HepG2 (cell line): ENCODE data around the gene KCNAB3. TPM values are rescaled to one million over a fixed set of nuclear protein-coding genes. Genes with fewer than 3 reads are reported as not detected.

ENCODE experiments used
- CBX1 ChIP-seq: IDR thresholded peaks from one replicate; pipeline ENCODE4 v1.6.1; 2016; ENCODE audit warnings: antibody characterized with exemption, low read depth
- CHCHD3 ChIP-seq: sonication (generic); formaldehyde crosslinking; IDR thresholded peaks from 2 replicates; pipeline ENCODE4 v1.8.0; 2022; ENCODE audit warnings: mild to moderate bottlenecking, missing genetic modification reagents, moderate library complexity
- CSRNP1 ChIP-seq: sonication (generic); formaldehyde crosslinking; IDR thresholded peaks from 2 replicates; pipeline ENCODE4 v1.8.1; 2023; ENCODE audit warnings: mild to moderate bottlenecking, missing genetic modification reagents
- DPF2 ChIP-seq: sonication (generic); formaldehyde crosslinking; IDR thresholded peaks from 2 replicates; pipeline ENCODE4 v1.4.0; 2020; ENCODE audit warnings: mild to moderate bottlenecking, low read depth, missing genetic modification reagents, borderline replicate concordance
- HES4 ChIP-seq: sonication (generic); formaldehyde crosslinking; IDR thresholded peaks from 2 replicates; pipeline ENCODE4 v1.9.0; 2021; ENCODE audit warnings: mild to moderate bottlenecking, missing genetic modification reagents, borderline replicate concordance
- HOXA7 ChIP-seq: sonication (generic); formaldehyde crosslinking; IDR thresholded peaks from 2 replicates; pipeline ENCODE4 v1.8.1; 2022; ENCODE audit warnings: mild to moderate bottlenecking, missing genetic modification reagents, moderate library complexity
- JDP2 ChIP-seq: sonication (generic); formaldehyde crosslinking; IDR thresholded peaks from 2 replicates; pipeline ENCODE4 v1.8.1; 2022; ENCODE audit warnings: missing genetic modification reagents, borderline replicate concordance
- MEF2D ChIP-seq: sonication (generic); formaldehyde crosslinking; IDR thresholded peaks from 2 replicates; pipeline ENCODE4 v1.5.1; 2020; ENCODE audit warnings: mild to moderate bottlenecking, missing genetic modification reagents
- RBFOX2 ChIP-seq: fragments of 200-400 bp; formaldehyde crosslinking; IDR thresholded peaks from 2 replicates; pipeline ENCODE4 v1.6.1; 2017; ENCODE audit warnings: low read depth, mild to moderate bottlenecking, low read length
- RCOR2 ChIP-seq: IDR thresholded peaks from 2 replicates; pipeline ENCODE4 v1.6.1; 2016; ENCODE audit warnings: missing biosample characterization, missing genetic modification reagents
- YEATS2 ChIP-seq: sonication (generic); formaldehyde crosslinking; IDR thresholded peaks from 2 replicates; pipeline ENCODE4 v1.4.0; 2020; ENCODE audit warnings: missing genetic modification reagents, borderline replicate concordance
- ZC3H4 ChIP-seq: sonication (generic); formaldehyde crosslinking; IDR thresholded peaks from 2 replicates; pipeline ENCODE4 v1.4.0; 2020; ENCODE audit warnings: missing genetic modification reagents, borderline replicate concordance
- ZMYM4 ChIP-seq: sonication (generic); formaldehyde crosslinking; IDR thresholded peaks from 2 replicates; pipeline ENCODE4 v1.8.1; 2023; ENCODE audit warnings: mild to moderate bottlenecking, missing genetic modification reagents
- ZNF350 ChIP-seq: sonication (generic); formaldehyde crosslinking; IDR thresholded peaks from 2 replicates; pipeline ENCODE4 v1.4.0; 2020; ENCODE audit warnings: mild to moderate bottlenecking, low read depth, missing genetic modification reagents, borderline replicate concordance
- ZNF557 ChIP-seq: sonication (generic); formaldehyde crosslinking; IDR thresholded peaks from 2 replicates; pipeline ENCODE4 v1.4.0; 2020; ENCODE audit warnings: missing genetic modification reagents
- ZNF703 ChIP-seq: sonication (generic); formaldehyde crosslinking; IDR thresholded peaks from 2 replicates; pipeline ENCODE4 v1.5.1; 2020; ENCODE audit warnings: missing genetic modification reagents, mild to moderate bottlenecking, moderate library complexity, borderline replicate concordance
- ZNF746 ChIP-seq: sonication (generic); formaldehyde crosslinking; IDR thresholded peaks from 2 replicates; pipeline ENCODE4 v1.8.0; 2022; ENCODE audit warnings: mild to moderate bottlenecking, missing genetic modification reagents
- ZNF879 ChIP-seq: sonication (generic); formaldehyde crosslinking; IDR thresholded peaks from 2 replicates; pipeline ENCODE4 v1.8.1; 2023; ENCODE audit warnings: missing genetic modification reagents
- ZSCAN31 ChIP-seq: sonication (generic); formaldehyde crosslinking; IDR thresholded peaks from 2 replicates; pipeline ENCODE4 v1.5.0; 2020; ENCODE audit warnings: low read depth, mild to moderate bottlenecking, missing genetic modification reagents
- polyA plus RNA-seq, 8 experiments: library from polyadenylated mRNA; depleted of rRNA in 3 of 8; stranded (reverse) in 7 of 8; unstranded in 1 of 8; fragments of >200 nt; fragmentation: Illumina TruSeq in 4 of 8; extraction: Trizol in 4 of 8; gene quantifications; 2 replicates each; pipeline versions ENCODE4 v1.2.1 to v1.2.3, GENCODE V29; 2011 to 2016; ENCODE audit warnings: low read depth in 4 of 8, missing spikeins in 1 of 8, mixed read lengths in 1 of 8; ENCODE audit not compliant: insufficient read depth in 1 of 8
- total RNA-seq, 5 experiments: library from RNA; depleted of rRNA; stranded (reverse); fragments of >200 nt; fragmentation: Illumina TruSeq; extraction: Trizol; gene quantifications; 2 replicates each; pipeline ENCODE4 v1.2.3, GENCODE V29; 2016; ENCODE audit warnings: low read depth in 1 of 5
- TF ChIP-seq, protein P1 (sequence below): sonication (generic); formaldehyde crosslinking; IDR thresholded peaks from 2 replicates; pipeline ENCODE4 v1.4.0; 2020; ENCODE audit warnings: missing genetic modification reagents
- TF ChIP-seq, protein P2 (sequence below): sonication (generic); formaldehyde crosslinking; IDR thresholded peaks from 2 replicates; pipeline ENCODE4 v1.8.1; 2022; ENCODE audit warnings: mild to moderate bottlenecking, missing genetic modification reagents
- TF ChIP-seq, protein P3 (sequence below): sonication (generic); formaldehyde crosslinking; IDR thresholded peaks from 2 replicates; pipeline ENCODE4 v1.4.0; 2020; ENCODE audit warnings: missing genetic modification reagents, borderline replicate concordance

KCNAB3 gene
- total and polyA plus RNA-seq, 2 of the 13 experiments (the other 11 are each of a cell fraction or from before 2014, with no cell fraction given), result 0.29 to 0.88 TPM

DNA sequence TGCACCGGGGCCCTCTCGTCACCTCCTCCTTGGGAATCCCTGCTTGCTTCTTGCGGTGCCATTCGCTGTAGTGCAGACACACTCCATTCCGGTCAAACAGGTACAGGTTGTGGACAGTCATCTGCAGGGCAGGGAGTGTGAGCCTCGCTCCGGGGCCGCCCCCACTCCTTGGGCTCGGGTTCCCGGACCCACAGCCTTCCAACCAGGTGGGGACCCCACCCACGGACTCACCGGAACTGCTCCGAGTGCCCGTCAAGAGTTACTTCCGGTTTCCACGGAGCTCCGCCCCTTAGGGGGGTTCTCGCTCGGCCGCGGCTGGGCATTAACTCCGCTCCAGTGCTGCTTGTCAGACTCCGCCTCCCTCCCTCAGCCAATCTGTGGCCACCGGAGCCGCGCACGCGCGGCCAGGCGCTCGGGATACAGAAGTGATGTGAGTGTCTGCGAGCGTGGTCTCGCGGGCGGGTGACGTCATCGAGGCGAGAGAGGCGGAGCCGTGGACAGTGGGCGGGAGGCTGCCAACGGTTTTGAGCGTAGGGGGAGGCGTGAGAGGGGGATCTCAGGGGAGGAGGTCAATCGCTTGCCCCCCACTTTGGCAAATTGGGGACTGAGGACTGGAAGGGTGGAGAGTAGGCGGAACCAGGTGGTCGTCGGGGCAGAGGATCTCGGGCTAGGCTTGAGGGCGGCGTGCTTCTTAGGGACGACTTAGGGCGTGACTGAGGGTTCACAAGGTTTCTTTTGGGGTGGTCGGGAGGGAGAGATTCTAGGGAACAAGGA is 2.2 kb upstream of the KCNAB3 start, which contains the start of the genes CNTROB and TRAPPC1 (continued):
- TF ChIP-seq CHCHD3 (CRISPR knock-in tag), result no peak
- no peak for TF ChIP-seq ZNF879 (CRISPR knock-in tag)
- peak; percentile 20; the same call in 1 of the 2 replicates for TF ChIP-seq ZNF350 (CRISPR knock-in tag)
- TF ChIP-seq ZSCAN31 (CRISPR knock-in tag), result no peak
- TF ChIP-seq ZNF703 (CRISPR knock-in tag), result no peak
- peak; percentile 64; the same call in 1 of the 2 replicates for TF ChIP-seq ZMYM4 (CRISPR knock-in tag)
- no peak; the same call in 1 of the 2 replicates for TF ChIP-seq JDP2 (CRISPR knock-in tag)
- TF ChIP-seq RCOR2 (CRISPR knock-in tag), result no peak
- no peak for TF ChIP-seq ZC3H4 (CRISPR knock-in tag)
- no peak for TF ChIP-seq HOXA7 (CRISPR knock-in tag)
- TF ChIP-seq, protein P1, sequence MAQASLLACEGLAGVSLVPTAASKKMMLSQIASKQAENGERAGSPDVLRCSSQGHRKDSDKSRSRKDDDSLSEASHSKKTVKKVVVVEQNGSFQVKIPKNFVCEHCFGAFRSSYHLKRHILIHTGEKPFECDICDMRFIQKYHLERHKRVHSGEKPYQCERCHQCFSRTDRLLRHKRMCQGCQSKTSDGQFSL (CRISPR knock-in tag), result no peak
- TF ChIP-seq, protein P2, sequence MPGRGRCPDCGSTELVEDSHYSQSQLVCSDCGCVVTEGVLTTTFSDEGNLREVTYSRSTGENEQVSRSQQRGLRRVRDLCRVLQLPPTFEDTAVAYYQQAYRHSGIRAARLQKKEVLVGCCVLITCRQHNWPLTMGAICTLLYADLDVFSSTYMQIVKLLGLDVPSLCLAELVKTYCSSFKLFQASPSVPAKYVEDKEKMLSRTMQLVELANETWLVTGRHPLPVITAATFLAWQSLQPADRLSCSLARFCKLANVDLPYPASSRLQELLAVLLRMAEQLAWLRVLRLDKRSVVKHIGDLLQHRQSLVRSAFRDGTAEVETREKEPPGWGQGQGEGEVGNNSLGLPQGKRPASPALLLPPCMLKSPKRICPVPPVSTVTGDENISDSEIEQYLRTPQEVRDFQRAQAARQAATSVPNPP (CRISPR knock-in tag), result no peak
- TF ChIP-seq RBFOX2, result peak; percentile 78
- no peak for TF ChIP-seq MEF2D (CRISPR knock-in tag)
- TF ChIP-seq ZNF557 (CRISPR knock-in tag), result no peak
- TF ChIP-seq CBX1, result no peak
- no peak for TF ChIP-seq ZNF746 (CRISPR knock-in tag)
- peak; percentile 65; the same call in 1 of the 2 replicates for TF ChIP-seq CSRNP1
- no peak for TF ChIP-seq HES4 (CRISPR knock-in tag)
- TF ChIP-seq, protein P3, sequence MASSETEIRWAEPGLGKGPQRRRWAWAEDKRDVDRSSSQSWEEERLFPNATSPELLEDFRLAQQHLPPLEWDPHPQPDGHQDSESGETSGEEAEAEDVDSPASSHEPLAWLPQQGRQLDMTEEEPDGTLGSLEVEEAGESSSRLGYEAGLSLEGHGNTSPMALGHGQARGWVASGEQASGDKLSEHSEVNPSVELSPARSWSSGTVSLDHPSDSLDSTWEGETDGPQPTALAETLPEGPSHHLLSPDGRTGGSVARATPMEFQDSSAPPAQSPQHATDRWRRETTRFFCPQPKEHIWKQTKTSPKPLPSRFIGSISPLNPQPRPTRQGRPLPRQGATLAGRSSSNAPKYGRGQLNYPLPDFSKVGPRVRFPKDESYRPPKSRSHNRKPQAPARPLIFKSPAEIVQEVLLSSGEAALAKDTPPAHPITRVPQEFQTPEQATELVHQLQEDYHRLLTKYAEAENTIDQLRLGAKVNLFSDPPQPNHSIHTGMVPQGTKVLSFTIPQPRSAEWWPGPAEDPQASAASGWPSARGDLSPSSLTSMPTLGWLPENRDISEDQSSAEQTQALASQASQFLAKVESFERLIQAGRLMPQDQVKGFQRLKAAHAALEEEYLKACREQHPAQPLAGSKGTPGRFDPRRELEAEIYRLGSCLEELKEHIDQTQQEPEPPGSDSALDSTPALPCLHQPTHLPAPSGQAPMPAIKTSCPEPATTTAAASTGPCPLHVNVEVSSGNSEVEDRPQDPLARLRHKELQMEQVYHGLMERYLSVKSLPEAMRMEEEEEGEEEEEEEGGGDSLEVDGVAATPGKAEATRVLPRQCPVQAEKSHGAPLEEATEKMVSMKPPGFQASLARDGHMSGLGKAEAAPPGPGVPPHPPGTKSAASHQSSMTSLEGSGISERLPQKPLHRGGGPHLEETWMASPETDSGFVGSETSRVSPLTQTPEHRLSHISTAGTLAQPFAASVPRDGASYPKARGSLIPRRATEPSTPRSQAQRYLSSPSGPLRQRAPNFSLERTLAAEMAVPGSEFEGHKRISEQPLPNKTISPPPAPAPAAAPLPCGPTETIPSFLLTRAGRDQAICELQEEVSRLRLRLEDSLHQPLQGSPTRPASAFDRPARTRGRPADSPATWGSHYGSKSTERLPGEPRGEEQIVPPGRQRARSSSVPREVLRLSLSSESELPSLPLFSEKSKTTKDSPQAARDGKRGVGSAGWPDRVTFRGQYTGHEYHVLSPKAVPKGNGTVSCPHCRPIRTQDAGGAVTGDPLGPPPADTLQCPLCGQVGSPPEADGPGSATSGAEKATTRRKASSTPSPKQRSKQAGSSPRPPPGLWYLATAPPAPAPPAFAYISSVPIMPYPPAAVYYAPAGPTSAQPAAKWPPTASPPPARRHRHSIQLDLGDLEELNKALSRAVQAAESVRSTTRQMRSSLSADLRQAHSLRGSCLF (CRISPR knock-in tag), result no peak
- TF ChIP-seq DPF2 (CRISPR knock-in tag), result no peak
- peak; percentile 86; the same call in 1 of the 2 replicates for TF ChIP-seq YEATS2 (CRISPR knock-in tag)
